Body of pancreas (tissue), 4 donors: ENCODE data around the gene SLC4A1AP. TPM values are rescaled to one million over a fixed set of nuclear protein-coding genes. Genes with fewer than 3 reads are reported as not detected.

ENCODE experiments used
- ATAC-seq: fragments of 150-250 bp; one replicate; pipeline ENCODE4 v1.9.1; 2016
- DNase-seq, 4 donors: peaks; one replicate each; pipeline ENCODE4 v3.0.0-alpha.2; 2019
- H3K27ac ChIP-seq, 4 donors: fragments of 200-600 bp; sonication (generic); 1 replicate in 3 of 4; 2 replicates in 1 of 4; pipeline versions ENCODE4 v1.5.1 to v1.6.1; 2016 to 2019; ENCODE audit warnings: mild to moderate bottlenecking in 1 of 4, mixed read lengths in 1 of 4, moderate library complexity in 1 of 4
- H3K27me3 ChIP-seq, 2 donors: fragments of 200-600 bp; sonication (generic); one replicate each; pipeline ENCODE4 v1.6.0; 2016; ENCODE audit warnings: mild to moderate bottlenecking in 1 of 2
- H3K36me3 ChIP-seq, 2 donors: fragments of 200-600 bp; sonication (generic); replicated peaks in 1 of 2; 2 replicates each; pipeline ENCODE4 v1.5.1; 2016; ENCODE audit warnings: low read depth in 2 of 2; ENCODE audit not compliant: insufficient read depth in 1 of 2
- H3K4me1 ChIP-seq: fragments of 200-600 bp; sonication (generic); one replicate; pipeline ENCODE4 v1.6.0; 2016
- H3K4me3 ChIP-seq, 2 donors: fragments of 200-600 bp; sonication (generic); 1 replicate in 1 of 2; 2 replicates in 1 of 2; pipeline ENCODE4 v1.5.1; 2016 to 2019
- H3K9me3 ChIP-seq, 3 donors: fragments of 200-600 bp; sonication (generic); 1 replicate in 2 of 3; 2 replicates in 1 of 3; pipeline ENCODE4 v1.5.1; 2016
- POLR2A ChIP-seq, 3 donors: fragments of 450-650 bp; IDR thresholded peaks; one replicate each; pipeline ENCODE4 v1.6.1; 2016; ENCODE audit warnings: antibody characterized with exemption in 3 of 3, mild to moderate bottlenecking in 2 of 3
- WGBS, 2 donors: methylation state at CpG; one replicate each; pipeline ENCODE4 v1.1.5; 2017; 5-methylcytosine and 5-hydroxymethylcytosine counted together
- intact Hi-C: fragments of 100-400 bp; cut with DNase I; formaldehyde crosslinking; loops from one replicate; pipeline ENCODE4 v1.15.1; 2023
- total RNA-seq, 2 donors: library from RNA; depleted of rRNA; stranded (reverse); fragments of >200 nt; gene quantifications; one replicate each; pipeline ENCODE4 v1.1.0, GENCODE V29; 2016
- TF ChIP-seq, protein P1 (sequence below), 7 experiments: fragments of 450-650 bp in 4 of 7; fragments of 200-600 bp in 3 of 7; sonication (generic) in 3 of 7; IDR thresholded peaks; one replicate each; pipeline ENCODE4 v1.5.1; 2016 to 2019; ENCODE audit warnings: antibody characterized with exemption in 7 of 7

Gene SLC4A1AP
- total RNA-seq, 2 donors from 2014 or later = 15.6 to 22.4 TPM

DNA sequence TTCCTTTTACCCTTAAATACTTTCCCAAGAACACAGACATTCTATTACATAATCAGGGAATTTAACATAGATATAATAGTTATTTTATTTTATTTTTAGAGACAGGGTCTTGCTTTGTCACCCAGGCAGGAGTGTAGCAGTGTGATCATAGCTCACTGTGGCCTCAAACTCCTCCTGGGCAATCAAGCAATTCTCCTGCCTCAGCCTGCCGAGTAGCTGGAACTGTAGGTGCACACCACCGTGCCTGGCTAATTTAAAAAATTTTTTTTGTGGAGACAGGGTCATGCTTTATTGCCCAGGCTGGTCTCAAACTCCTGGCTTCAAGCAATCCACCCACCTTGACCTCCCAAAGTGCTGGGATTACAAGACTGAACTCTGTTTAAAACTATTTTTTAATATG lies 45.6 kb downstream of the SLC4A1AP start:
- DNase-seq (no peak), ATAC-seq (no peak)
- H3K4me1 ChIP-seq = peaks cover 33% of the 10 kb centered on the region
- no peaks in the 10 kb centered on the region for H3K27me3 ChIP-seq
- WGBS, 2 donors = 75 to 76% methylated on average over 2 of the region's 2 CpGs
- intact Hi-C loops = no loop called here
- H3K27ac ChIP-seq = no peak overlapping the region
- H3K36me3 ChIP-seq = no peaks in the 10 kb centered on the region
- H3K9me3 ChIP-seq = no peaks in the 10 kb centered on the region
- TF ChIP-seq, protein P1, sequence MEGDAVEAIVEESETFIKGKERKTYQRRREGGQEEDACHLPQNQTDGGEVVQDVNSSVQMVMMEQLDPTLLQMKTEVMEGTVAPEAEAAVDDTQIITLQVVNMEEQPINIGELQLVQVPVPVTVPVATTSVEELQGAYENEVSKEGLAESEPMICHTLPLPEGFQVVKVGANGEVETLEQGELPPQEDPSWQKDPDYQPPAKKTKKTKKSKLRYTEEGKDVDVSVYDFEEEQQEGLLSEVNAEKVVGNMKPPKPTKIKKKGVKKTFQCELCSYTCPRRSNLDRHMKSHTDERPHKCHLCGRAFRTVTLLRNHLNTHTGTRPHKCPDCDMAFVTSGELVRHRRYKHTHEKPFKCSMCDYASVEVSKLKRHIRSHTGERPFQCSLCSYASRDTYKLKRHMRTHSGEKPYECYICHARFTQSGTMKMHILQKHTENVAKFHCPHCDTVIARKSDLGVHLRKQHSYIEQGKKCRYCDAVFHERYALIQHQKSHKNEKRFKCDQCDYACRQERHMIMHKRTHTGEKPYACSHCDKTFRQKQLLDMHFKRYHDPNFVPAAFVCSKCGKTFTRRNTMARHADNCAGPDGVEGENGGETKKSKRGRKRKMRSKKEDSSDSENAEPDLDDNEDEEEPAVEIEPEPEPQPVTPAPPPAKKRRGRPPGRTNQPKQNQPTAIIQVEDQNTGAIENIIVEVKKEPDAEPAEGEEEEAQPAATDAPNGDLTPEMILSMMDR (IDR thresholded peaks at IDR 0.05) = no peak
- TF ChIP-seq POLR2A (IDR thresholded peaks at IDR 0.05) = no peak
- no peak overlapping the region for H3K4me3 ChIP-seq

DNA sequence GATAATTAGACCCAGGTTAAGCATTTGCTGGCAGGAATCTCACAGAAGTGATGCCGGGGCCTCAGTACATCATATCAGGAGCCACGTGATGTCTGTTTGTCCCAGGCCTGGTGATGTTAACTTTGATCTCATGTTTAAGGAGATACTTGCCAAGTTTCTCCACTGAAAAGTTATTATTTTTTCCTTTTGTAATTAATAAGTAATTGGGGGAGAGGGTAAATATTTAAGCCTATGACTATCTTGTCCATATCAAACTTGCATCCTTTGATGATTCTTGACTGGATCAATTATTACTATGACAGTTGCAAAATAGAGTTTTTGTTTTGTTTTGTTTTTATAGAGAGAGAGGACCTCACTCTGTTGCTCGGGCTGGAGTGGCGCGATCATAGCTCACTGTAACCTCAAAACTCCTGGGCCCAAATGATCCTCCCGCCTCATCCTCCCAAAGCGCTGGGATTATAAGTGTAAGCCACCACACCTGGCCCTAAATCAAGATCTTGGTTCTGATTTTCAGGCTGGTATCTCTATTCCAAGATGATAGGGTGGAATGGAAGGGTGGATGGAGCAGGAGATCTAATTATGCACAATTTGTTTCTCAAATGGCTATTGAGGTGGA lies 46.4 kb downstream of the SLC4A1AP start:
- no peak overlapping the region for H3K27ac ChIP-seq
- no peak for ATAC-seq
- TF ChIP-seq, protein P1 (IDR thresholded peaks at IDR 0.05) = no peak
- no peak for TF ChIP-seq POLR2A (IDR thresholded peaks at IDR 0.05)
- intact Hi-C loops = loop anchor here (10.0 kb wide), 1 partner anchor 695 kb away; no protein-coding TSS in a partner anchor
- no peaks in the 10 kb centered on the region for H3K27me3 ChIP-seq
- no peaks in the 10 kb centered on the region for H3K36me3 ChIP-seq
- H3K4me3 ChIP-seq = no peak overlapping the region
- WGBS, 2 donors = 85 to 91% methylated on average over 7 of the region's 7 CpGs
- H3K4me1 ChIP-seq = peaks cover 32% of the 10 kb centered on the region
- DNase-seq = no peak
- no peaks in the 10 kb centered on the region for H3K9me3 ChIP-seq

DNA sequence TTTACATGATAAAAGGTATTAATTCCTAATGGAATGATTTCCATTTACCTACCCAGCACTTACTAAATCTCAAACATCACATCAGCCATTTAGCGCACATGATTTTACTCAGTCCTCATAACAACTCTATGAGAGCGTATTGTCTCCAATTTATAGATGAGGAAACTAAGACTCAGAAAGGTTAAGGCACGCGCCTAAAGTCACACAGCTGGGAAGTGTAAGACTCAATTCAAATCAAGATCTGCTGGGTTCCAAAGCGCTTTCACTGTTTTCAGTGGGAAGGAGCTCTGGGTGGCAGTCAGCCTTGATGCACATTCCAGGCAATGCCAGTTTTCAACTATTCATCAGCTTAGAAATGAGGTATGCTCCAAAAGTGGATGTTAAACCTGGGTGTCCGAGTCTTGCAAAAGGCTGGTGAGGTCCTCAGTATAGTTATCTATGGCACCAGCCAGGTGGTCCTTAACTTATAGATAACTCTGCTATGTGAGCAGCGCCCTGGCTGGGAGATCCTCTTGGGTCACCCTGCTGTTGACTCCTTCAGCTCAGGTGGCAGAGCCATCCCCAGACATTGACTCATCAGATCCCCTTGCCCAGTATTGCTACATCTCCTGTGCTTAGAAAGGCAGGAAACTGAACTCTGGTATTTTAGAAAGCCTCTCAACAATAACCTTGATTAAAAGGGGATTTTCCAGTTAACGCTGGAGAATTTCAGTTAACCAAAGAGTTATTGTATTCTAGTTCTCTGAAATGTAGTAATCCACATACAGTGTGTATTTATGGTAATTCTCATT lies 47.1 kb downstream of the SLC4A1AP start:
- H3K27ac ChIP-seq = no peak overlapping the region
- TF ChIP-seq, protein P1 (IDR thresholded peaks at IDR 0.05) = no peak
- no peak for TF ChIP-seq POLR2A (IDR thresholded peaks at IDR 0.05)
- WGBS, 2 donors = 88 to 90% methylated on average over 8 of the region's 8 CpGs
- H3K36me3 ChIP-seq = no peaks in the 10 kb centered on the region
- intact Hi-C loops = loop anchor here (10.0 kb wide), 1 partner anchor 694 kb away; no protein-coding TSS in a partner anchor
- H3K4me1 ChIP-seq = peaks cover 31% of the 10 kb centered on the region
- H3K4me3 ChIP-seq = no peak overlapping the region
- ATAC-seq (no peak), DNase-seq (no peak)
- peaks cover 0 to 4% of the 10 kb centered on the region in 2 donors for H3K27me3 ChIP-seq
- no peaks in the 10 kb centered on the region for H3K9me3 ChIP-seq

DNA sequence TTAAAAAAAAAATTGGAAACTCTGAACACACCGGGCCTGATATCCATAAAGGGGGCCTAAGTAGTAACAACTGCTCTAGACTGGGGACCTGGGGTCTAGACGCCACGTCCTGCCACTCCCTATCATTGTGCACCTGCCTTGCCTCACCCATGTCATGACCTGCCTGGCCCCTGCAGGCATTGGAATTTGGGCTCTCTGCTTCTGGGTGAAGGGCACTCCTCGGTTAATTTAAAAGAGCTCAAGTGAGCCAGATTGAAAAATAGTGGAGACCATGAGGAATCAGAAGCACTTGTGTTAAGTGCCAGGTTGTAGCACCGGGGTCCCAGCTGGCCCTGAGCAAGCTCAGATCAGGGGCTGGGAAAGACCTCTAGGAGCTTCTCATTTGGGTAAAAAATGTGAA lies 48.1 kb downstream of the SLC4A1AP start:
- WGBS, 2 donors = 86 to 90% methylated on average over 5 of the region's 5 CpGs
- TF ChIP-seq POLR2A (IDR thresholded peaks at IDR 0.05) = no peak
- TF ChIP-seq, protein P1 (IDR thresholded peaks at IDR 0.05) = no peak
- Histone ChIP-seq H3K27me3 (peaks cover 0 to 4% of the 10 kb centered on the region in 2 donors), H3K36me3 (no peaks in the 10 kb centered on the region), H3K27ac (no peak overlapping the region), H3K4me3 (no peak overlapping the region), H3K4me1 (peaks cover 21% of the 10 kb centered on the region), H3K9me3 (no peaks in the 10 kb centered on the region)
- ATAC-seq (no peak), DNase-seq (no peak)
- intact Hi-C loops = loop anchor here (10.0 kb wide), 1 partner anchor 693 kb away; no protein-coding TSS in a partner anchor
